ENCODE data around the gene FNDC3B.

The FNDC3B gene

DNA sequence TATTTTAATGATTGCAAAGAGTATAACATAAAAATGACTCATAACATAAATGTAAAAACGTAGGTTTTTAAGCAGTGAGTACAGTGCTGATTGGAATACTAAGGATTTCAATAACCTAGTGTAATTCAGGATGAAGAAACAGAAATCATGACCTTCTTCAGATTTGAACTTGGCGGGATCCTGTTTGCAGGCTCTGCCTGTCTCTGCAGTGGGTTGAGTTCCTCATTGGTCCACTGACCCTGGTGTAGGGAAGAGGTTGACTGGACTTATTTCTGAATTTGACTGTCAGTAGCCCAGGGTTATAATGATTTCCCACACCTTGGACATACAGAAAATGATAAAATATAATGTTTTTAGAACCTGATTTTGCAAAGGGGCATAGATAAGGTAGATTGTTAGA, 171.7 kb downstream of the FNDC3B start:
- no peak overlapping the region for H3K4me3 ChIP-seq (ENCODE audit: low read length)
- DNase-seq (ENCODE audit: low read depth, low spot score) = no peak

DNA sequence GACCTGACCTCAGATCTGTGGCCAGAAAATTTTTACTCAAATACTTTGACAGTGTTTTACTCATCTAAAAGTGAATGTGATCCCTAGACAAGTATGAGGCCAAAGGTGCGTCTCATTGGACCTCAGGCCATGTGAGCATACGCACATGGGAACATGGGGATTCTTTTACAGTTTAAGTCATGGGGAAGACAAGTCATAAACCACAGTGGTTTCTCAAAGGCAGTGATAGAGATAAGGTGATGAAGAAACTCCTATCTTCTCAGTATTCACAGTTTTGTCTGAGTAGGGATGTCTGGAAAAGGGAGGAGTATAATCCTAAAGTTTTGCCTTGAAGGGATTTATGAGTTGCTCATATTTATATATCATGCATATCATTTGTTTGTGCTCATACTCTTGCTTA, 173.8 kb downstream of the FNDC3B start:
- no peak overlapping the region for H3K4me3 ChIP-seq (ENCODE audit: low read length)

DNA sequence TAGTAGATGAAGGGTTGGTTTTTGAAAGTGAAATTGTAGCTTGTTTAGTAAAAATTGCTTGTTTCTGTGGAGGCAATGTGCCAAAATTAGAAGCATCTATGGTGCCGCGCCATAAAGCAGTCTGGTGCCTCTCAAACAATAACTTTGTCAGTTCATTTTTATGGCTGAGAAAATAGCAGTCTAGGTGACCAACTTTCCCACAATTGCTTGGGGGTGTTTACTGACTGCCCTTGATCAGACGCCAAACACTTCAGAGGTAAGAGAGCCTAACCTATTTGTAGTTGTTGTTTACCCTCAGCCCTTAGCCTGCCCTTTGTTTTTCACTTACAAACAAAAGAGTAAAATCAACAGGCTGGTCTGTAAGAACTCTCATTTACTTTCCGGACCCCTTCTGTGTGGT, 174.5 kb downstream of the FNDC3B start:
- DNase-seq (ENCODE audit: low read depth, low spot score) = no peak

More for the DNA sequence above, 173.8 kb downstream of the FNDC3B start:
- DNase-seq (ENCODE audit: low read depth, low spot score) = no peak

GRCh38 chr3:172216267-172216666, 176.9 kb downstream of the FNDC3B start:
- H3K4me3 ChIP-seq (ENCODE audit: low read length) = no peak overlapping the region
- DNase-seq (ENCODE audit: low read depth, low spot score) = no peak

More for the DNA sequence above, 174.5 kb downstream of the FNDC3B start:
- H3K4me3 ChIP-seq (ENCODE audit: low read length) = no peak overlapping the region

DNA sequence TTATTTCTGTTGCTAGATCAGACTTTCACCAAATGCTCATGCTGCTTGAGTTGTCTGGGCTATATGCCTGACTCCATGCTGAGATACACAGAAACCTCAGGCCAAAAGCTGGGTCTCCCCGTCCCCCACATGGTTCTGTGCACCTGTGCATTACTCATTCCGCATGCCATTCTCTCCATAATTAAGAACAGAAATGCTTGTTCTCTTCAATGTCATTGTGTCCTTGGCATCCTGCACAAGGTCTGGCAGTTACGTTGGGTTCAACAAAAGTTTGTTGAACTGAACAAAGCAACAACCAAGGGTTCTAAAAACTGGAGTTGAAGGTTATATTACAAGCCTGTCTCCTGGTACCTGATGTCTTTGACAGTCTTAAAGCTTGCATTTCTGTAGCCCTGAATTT, 177.5 kb downstream of the FNDC3B start:
- no peak overlapping the region for H3K4me3 ChIP-seq (ENCODE audit: low read length)
- DNase-seq (ENCODE audit: low read depth, low spot score) = no peak

DNA sequence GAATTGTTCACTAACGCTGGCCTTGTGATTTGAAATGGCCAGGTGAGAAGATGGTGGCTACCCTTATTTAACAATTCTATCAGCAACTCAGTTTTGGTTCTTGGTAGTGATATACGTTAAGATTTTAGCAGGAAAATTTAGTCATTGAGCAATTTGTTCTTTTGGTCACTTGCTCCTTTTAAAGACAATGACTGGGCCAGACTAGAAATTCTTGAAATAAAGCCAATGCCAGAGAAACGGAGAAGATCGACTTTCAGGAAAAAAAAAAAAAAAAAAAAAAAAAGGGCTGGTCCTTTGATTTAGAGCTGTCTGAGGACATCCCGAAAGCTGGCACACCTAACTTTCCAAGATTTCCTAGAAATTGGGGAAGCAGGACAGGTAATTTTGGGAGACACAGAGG, 178.5 kb downstream of the FNDC3B start:
- H3K4me3 ChIP-seq (ENCODE audit: low read length) = no peak overlapping the region
- no peak for DNase-seq (ENCODE audit: low read depth, low spot score)

DNA sequence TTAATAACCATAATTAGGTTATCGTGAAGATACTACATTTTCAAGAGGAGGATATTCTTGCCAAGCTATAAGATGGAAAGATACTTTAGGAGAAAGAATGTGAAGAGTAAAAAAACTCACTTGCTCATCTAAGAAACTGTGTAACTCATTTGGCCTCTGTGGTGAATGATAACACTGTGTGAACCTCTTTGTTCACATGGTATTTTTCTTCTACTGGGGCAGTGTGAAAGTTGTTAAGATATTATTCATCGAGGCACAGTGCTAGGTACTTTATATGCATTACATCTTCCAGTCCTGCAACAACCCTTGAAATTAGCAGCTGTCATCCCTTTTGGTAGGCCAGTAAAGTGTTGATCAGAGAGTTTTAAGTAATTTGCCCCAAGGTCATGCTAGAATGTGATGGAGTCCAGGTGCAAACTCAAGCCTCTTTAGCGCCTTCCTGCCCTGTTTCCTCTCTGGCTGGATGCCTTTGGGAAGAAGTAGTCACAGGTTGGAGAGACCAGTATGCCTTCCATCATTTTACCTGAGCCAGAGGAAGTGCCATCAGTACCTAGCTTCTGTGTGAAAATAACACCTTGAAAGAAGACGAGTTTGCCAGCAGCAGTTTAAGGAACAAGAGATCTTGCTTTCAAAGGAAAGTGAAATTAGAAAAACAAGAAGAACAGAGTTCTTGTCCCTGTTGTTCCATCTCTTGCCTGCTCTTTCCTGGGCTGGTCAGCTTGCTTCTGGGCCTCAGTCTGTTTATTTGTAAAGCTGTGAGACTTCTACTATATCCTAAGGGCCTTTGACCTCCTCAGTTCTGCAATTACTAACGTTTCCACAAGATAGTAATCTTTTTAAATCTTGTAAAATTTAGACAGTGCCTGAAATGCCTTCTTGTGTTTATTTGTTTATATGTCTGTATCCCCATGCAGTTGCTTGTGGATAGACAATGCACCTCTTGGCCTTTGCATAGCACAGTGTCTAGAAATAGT, 179.3 kb downstream of the FNDC3B start:
- no peak overlapping the region for H3K4me3 ChIP-seq (ENCODE audit: low read length)
- DNase-seq (ENCODE audit: low read depth, low spot score) = no peak

DNA sequence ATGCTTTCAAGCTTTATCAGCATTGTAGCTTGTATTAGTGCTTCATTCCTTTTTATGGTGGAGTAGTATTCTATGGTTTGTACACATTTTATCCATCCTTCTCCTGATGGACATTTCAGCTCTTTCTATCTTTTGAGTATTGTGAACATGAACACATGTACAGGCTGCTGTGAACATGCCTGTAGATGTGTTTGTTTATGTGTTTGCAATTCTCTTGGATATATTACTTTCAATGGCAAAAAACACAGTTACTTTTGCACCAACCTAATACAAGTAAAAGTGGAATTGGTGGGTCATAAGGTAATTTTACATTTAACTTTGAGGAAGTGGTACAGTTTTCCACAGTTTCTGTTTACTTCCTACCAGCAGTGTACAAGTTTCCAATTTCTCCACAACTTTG, 180.4 kb downstream of the FNDC3B start:
- DNase-seq (ENCODE audit: low read depth, low spot score) = no peak
- H3K4me3 ChIP-seq (ENCODE audit: low read length) = no peak overlapping the region

- H3K4me3 ChIP-seq (ENCODE audit: low read length) = no peak overlapping the region
- no peak for DNase-seq (ENCODE audit: low read depth, low spot score)
Measured at GRCh38 chr3:172221547-172221946, 182.2 kb downstream of the FNDC3B start.

DNA sequence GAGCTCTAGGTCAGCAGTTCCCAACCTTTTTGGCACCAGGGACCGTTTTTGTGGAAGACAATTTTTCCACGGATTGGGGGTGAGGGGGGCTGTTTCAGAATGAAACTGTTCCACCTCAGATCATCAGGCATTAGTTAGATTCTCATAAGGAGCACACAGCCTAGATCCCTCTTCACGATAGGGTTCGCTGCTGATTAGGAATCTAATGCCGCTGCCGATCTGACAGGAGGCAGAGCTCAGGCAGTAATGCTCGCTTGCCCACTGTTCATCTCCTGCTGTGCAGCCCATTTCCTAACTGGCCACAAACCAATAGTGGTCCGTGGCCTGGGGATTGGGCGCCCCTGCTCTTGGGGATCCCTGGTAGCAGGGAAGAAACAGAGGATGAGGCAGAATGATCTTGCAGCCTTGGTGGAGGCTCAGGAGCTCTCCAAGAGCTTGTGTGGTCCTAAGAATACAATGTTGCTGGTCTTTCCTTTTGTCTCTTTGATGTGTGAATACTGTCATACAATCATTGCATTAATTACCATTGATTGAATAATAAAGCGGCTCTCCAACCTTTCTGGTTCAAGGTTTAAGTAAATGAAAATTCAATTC, 183.2 kb downstream of the FNDC3B start:
- H3K4me3 ChIP-seq (ENCODE audit: low read length) = no peak overlapping the region
- no peak for DNase-seq (ENCODE audit: low read depth, low spot score)

GRCh38 chr3:172223870-172224269, 184.5 kb downstream of the FNDC3B start:
- H3K4me3 ChIP-seq (ENCODE audit: low read length) = no peak overlapping the region
- no peak for DNase-seq (ENCODE audit: low read depth, low spot score)

DNA sequence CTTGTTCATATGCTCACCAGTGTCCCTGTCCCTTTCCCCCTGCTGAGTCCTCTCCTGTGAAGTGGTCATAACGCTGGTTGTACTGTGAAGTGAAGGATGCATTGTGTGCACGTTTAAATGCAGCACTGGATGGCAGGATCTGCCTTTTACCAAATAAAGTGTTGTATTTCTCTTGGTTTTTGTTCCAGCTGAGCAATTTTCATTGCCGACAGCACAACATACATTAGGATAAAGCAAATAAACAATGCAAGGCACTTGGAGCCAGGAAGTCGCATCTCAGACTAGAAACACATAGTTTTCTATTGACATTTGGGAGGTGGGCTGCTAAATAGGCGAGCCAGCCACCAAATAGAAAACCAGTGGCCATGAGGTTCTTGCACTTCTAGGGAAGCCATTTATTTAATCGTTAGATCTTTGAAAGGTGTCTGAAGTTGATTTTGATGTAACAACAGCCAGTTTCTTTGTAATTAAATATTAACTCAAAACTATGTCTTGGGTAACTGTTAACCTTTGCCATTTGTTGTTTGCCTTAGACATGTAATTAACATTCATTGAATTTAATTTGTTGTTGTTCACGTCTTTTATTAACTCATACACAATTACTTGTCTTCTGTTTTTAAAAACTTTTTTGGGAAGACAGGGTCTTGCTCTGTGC, 185.3 kb downstream of the FNDC3B start:
- no peak overlapping the region for H3K4me3 ChIP-seq (ENCODE audit: low read length)
- no peak for DNase-seq (ENCODE audit: low read depth, low spot score)

GRCh38 chr3:172225215-172225707, 185.9 kb downstream of the FNDC3B start:
- no peak for DNase-seq (ENCODE audit: low read depth, low spot score)
- H3K4me3 ChIP-seq (ENCODE audit: low read length) = no peak overlapping the region

DNA sequence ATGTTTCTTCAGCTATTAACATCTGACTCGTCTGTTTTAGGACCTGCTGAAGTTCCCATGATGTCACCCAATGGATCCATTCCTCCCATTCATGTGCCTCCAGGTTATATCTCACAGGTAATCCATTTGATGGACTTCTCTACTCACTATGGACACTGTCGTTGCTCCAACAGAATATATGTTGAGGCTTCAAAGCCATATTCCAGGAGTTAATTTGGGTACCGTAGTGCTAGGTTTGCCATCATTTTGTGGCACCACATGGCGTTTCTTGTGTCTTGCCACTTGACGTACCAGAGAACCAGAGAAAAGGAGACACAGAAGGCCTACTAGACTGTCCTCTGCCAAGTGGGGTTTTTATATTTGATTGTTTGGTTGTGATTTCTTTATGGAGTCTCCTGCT, 187.5 kb downstream of the FNDC3B start:
- no peak overlapping the region for H3K4me3 ChIP-seq (ENCODE audit: low read length)
- DNase-seq (ENCODE audit: low read depth, low spot score) = no peak

GRCh38 chr3:172227340-172228035, 188.1 kb downstream of the FNDC3B start:
- no peak overlapping the region for H3K4me3 ChIP-seq (ENCODE audit: low read length)
- DNase-seq (ENCODE audit: low read depth, low spot score) = no peak

DNA sequence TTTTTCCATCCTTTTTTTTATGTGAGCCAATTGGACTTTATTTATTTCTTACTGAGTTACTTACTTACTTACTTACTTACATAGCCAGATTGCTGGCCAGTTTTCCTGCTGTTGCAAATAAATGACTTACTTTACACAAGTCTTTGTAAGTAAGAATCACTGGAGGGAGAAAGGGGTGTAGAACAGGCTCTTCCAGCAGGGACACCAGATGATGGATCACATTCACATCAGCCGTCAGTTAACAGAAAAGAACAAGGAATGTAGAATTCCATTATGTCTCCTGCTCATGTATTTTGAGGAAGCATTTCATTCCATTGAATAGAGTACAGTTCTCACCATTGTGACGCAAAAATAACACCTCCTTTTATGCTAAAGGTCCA, 188.6 kb downstream of the FNDC3B start:
- DNase-seq (ENCODE audit: low read depth, low spot score) = no peak
- no peak overlapping the region for H3K4me3 ChIP-seq (ENCODE audit: low read length)

- DNase-seq (ENCODE audit: low read depth, low spot score) = no peak
- no peak overlapping the region for H3K4me3 ChIP-seq (ENCODE audit: low read length)
Measured at GRCh38 chr3:172229462-172229861, 190.1 kb downstream of the FNDC3B start.

DNA sequence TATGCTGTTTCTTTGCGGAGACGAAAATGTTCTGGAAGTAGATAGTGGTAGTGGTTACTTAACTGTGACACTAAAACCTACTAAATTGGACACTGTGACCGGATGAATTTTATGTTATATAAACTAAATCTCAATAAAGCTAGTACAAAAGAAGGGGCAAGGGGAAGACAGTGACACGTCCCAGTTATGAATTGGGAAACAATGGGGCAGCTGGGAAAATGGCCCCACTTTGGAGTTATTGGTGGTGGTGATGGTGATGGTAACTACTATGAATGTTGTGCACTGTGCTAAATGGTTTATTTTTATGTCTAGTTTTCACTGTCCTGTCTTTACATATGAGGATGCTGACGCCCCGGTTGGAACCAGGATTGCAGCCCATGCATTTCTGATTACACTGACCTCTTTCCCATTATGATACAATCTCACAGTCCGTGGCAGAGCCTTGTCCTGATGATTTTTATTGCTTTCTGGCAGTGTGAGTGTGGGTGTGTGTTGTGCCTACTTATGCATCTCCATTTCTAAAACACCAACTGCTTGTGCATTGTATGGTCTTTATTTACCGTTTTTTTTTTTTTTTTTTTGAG, 192.0 kb downstream of the FNDC3B start:
- H3K4me3 ChIP-seq (ENCODE audit: low read length) = no peak overlapping the region
- DNase-seq (ENCODE audit: low read depth, low spot score) = no peak

GRCh38 chr3:172232579-172233212, 193.3 kb downstream of the FNDC3B start:
- no peak for DNase-seq (ENCODE audit: low read depth, low spot score)

More at GRCh38 chr3:172232579-172233212, 193.3 kb downstream of the FNDC3B start:
- no peak overlapping the region for H3K4me3 ChIP-seq (ENCODE audit: low read length)
